IPS-11a (cell line): ENCODE data around the gene KCNQ5.
"Not testable (repeated sequence)": the region's sequence is repeated elsewhere in the genome, so short reads cannot be mapped to it uniquely, and the experiment has no call there.

Experiments
- H3K4me3 ChIP-seq: one replicate; pipeline ENCODE4 v1.5.1; 2013; ENCODE audit warnings: low read depth, low read length, control low read depth

Gene KCNQ5

DNA sequence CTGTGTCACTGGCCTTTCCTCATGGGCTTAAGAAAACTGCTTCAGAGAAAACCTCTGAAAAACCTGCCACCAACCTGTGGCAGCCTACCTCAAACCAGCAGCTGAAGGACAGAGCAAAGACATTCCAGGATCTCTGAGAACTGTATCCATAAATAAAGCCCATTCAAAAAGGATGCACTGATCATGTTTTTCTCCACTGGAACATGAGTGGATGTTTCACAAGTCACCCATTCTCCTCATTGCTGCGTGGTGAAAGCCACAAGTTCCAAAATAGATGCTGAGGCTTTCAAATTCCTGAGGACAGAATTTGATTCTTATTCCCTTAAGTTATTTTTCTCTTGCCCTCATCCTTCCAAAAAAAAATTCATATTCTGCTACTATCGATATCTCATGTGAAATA is 322.8 kb downstream of the KCNQ5 start:
- no peak overlapping the region for H3K4me3 ChIP-seq

DNA sequence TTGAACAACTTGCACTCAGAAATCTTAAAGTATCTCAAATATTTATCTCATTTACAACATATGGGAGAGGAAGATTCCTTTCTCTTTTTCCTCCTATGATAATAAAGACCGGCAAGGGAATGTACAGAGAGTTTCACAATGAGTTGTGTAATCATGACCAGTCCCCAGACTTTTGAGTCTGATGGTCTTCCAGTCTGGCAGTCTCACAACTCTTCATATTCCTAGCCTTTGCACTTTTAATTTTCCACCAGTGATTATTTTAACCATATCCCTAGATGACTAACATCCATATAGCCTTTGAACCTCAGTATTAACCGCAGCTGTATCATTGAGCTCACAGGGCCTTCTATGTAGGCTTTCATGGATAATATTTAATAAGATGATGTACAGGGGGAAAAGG is 324.9 kb downstream of the KCNQ5 start:
- H3K4me3 ChIP-seq: no peak overlapping the region

DNA sequence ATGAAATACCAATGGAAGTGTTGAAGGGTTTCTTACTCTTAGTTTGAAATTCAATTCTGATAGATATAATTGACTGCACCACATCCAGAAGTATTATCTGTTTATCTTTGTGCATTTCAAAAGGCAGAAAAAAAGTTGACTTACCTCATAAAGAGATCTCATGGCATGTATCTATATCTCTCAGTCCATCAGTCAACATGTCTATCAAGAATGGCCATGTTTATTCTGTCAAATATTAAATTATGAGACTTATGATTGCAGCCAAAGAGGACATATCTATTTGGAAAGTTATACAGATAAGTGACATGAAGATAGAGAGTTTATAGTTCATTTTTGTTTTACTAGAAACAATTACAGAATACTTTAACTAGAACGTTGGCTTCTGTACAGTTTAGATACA is 325.7 kb downstream of the KCNQ5 start:
- no peak overlapping the region for H3K4me3 ChIP-seq

DNA sequence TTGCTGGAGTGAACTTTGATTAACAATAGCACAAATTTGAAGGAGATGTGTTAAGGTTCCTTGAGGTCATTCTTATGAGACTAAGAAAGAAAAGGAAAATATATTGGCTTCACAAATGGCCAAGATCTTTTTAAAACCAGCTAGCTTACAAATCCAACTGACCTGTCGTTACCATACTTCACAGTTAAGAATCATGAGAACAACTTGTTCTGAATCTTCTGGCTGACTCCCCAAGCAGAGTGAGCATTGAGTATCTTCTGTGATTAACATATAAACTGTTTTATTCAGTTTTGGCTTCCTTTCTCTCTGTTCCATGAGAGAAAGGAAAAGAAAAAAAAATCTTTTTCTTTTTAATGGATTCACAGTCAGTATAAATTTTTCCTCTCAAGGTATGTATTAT is 326.3 kb downstream of the KCNQ5 start:
- no peak overlapping the region for H3K4me3 ChIP-seq

DNA sequence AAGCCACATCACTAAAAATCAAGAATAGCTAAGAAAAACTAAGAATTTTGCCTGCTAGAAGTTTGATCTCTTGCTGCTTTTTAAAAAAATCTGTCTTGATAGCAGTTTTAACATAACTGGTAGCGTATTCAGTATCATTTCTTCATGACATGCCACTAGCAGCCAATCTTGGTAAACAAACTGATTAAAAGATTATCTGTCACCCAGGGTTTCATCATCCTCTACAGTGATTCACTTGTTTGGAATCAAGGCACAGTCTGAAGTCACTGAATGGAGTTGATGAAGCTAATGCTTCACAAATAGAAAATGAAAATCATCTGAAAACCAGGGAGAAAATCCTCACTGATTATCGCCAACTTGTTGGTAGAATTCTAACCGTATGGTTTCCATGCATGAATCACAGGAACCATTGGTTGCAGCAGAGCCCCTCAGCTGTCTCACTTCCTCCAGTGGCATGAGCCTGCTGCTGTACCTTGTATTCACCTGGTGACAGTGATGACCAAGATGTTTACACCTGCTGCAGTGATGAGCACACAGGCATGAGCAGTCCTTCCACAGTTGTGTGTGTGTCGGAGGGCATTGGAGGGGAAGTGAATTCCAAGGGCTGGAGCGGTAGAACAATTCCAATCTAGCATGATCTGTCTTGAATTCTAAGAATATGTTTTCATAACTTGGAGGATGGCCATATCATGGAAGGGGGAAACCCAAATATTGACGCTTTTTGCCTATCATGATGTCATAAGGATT is 328.4 kb downstream of the KCNQ5 start:
- no peak overlapping the region for H3K4me3 ChIP-seq

DNA sequence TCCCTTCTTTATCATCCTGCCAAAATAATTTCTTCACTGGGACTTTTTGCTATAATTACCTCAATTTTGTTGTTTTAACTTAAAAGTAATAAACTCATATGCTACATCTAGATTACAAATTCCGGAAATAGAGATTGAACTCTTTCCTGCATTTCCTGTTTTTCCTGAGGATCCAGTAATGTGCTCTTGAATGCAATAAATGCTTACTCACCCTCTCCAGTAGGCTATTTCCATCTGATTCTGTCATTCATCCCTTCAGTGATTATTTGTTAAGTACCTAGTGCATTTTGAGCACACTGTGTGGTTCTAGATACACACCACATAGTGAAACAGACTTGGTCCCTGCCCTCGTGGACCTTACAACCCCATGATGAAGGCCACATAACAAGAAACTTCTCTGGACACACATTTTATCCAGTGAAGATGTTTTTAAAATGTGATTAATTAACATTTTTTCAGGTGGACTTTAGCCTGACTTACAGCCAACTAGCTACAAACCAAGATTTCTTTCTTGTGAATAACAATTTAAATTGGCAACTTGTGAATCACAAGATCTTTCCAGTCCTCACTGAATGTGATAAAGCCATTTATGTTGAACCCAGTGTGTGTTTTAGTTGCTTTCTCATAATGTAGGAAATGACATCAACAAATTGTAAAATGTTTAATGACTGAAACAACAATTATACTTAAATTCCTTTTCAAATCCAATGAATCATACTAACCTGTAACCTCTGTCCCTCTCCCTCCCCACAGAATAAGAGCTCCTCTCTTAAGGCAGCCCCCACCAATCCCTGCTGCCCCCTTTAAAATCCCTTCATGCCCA is 331.2 kb downstream of the KCNQ5 start:
- H3K4me3 ChIP-seq: no peak overlapping the region

DNA sequence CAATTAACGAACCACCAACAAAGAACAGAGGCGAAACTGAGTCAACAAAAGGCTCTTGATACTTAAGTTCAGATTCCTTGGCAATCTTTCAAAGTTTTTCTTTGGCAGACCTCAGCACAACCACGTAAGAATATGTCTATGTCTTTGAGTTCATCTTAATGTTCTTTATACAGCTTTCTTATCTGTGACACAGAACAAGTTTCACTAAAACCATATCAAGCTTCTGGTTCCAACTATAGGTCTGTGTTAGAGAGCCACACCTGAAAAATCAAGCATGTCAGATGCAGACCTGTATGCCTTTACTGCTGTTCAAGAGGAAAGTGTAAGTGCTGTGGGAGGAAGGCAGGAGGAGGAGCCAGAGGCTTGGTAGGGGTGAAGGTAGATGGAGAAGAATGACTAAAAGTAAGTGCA is 332.1 kb downstream of the KCNQ5 start:
- no peak overlapping the region for H3K4me3 ChIP-seq

DNA sequence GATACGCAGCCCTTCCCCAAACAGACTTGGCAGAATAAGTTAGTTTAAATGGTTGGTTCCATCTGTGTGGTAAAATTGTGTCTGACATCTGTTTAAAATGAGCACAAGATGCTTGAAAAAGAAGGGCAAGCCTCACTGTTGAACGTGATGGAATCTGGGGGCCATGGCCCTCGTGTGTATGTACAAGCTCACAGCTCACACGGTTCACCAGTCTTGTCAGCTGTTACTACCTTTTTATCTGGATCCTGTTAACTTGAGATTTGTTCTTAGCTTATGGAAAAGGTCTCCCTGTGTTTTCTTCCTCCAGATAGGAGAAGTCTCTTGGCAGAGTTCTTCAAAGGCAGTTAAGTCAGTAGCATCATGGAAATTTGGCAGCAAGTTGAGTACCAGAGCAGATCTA is 332.9 kb downstream of the KCNQ5 start:
- H3K4me3 ChIP-seq: no peak overlapping the region

DNA sequence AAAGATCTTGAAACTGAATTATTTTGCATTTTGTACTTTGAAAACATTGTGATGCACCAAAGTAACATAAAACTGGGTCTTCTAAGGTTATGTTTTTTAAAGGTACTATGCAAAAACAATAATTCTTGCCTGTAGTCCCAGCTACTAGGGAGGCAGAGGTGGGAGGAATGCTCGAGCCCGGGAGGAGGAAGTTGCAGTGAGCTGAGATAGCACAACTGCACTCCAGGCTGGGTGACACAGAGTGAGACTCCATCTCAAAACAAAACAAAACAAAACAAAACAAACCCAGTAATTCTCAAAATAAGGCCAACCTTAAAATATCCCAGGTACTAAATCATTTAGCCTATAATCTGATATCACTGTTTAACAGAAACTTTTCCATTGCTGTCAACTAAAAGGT is 333.8 kb downstream of the KCNQ5 start:
- no peak overlapping the region for H3K4me3 ChIP-seq

DNA sequence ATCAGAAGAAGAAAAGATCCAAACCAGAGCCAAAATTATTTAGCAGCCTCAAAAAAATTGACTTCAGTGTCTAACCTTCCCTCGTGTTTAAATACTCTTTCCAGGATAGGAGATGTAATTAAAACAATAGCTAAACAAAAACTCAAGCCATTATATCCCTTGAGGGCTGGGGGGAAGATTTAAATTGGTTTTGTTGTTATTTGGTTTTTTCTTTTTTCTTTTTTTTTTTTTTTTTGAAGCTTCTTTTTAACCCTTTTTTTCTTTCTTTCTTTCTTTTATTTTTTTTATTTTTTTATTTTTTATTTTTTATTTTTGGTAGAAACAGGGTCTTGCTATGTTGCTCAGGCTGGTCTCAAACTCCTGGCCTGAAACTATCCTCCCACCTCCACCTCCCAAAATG is 334.4 kb downstream of the KCNQ5 start:
- no peak overlapping the region for H3K4me3 ChIP-seq

DNA sequence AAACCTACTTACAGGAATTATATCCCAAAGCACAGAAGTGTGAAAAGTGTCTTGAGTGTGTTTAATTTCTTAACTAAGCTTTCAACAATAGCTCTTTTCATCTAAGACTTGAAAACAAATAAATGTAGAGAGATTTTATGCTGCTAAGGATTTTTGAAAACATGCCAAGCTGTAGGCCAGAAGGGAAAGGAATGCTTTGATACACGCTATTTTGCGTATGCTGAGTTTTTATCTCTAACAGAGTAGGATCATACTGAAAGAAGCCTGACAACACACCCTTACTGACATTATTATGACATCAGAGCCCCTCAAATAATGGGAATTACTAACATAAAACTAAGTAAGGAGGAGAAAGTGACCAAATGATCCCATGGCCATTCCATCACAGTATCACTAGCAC is 338.0 kb downstream of the KCNQ5 start:
- no peak overlapping the region for H3K4me3 ChIP-seq

DNA sequence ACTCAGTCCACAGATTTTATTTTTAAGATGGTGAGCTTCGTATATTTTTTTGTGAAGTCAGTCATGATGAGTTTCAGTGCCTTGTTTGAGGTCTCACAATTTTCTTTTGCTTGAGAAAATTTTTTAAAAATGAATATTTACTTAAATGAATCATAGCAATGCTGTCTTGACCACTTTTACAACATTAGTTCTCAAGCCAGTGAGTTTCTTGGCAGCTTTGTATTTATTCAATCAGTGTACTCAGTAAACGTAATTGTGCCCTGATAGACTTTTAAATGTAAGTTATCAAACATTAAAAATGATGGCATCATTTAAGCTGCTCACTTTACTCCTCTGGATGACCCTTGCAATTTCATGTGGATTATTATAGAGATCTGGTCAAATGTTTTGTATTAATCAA is 342.1 kb downstream of the KCNQ5 start:
- H3K4me3 ChIP-seq: no peak overlapping the region

DNA sequence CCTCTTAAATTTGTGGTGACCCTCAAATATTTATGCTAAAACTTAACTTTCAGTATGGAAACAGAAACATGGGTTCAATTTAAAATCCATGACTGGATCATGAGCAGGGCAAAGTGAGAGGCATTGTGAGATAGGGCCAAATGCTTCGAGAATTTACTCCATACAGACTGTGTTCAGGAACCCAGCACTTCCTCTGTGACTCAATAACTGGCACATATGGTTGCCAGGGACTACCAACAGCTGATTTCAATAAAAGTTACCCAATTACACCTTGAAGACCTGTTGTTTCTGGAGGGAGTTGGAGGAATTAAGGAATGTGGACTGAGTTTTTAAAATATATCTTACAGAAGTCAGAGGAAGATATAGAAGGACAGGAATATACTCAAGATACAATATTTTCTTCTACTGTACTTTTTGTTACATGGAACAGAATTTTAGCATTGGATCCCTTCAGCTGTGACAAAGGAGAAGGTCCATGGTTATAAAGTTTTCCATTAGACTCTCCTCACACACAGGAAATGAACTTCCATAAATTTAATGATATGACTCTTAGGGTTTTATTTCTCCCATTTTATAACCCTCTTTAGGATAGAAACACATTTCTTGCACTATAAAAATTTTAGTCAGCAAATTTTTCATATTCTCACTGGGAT is 344.9 kb downstream of the KCNQ5 start:
- no peak overlapping the region for H3K4me3 ChIP-seq

DNA sequence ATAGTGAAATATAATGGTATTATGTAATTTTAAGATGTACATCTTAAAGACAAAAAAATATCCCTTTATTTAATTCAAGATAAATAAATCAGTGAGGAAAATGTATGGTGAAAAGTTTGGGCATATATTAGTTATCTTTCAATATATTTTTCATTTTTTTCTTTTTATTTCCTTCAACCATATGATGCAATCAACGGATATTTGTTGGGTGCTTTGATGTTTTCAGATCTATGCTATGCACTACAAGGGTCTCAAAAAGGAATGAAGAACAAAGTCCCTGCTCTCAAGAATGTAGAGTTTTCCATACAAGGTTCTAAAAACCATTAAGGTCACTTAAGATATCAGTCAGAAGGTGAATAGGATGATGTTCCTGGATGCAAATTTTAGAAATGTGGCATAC is 345.5 kb downstream of the KCNQ5 start:
- no peak overlapping the region for H3K4me3 ChIP-seq

DNA sequence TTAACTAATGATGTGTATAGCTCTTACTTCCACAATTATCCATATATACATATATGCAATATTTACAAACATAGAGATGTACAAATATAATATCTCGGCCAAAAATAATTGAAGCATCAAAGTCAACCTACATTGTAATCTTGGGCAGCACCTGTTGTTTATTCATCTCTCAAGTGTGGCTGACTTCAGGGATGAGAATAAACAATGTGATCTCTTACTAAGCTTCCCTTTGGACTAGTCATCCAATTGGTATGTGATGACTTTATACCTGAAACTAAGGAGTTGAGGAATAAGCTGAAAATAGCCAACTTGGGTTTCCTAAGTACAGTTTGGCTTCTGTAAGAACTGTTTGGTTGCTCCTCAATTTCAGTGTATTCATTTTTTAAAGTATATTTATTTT is 346.8 kb downstream of the KCNQ5 start:
- H3K4me3 ChIP-seq: no peak overlapping the region

DNA sequence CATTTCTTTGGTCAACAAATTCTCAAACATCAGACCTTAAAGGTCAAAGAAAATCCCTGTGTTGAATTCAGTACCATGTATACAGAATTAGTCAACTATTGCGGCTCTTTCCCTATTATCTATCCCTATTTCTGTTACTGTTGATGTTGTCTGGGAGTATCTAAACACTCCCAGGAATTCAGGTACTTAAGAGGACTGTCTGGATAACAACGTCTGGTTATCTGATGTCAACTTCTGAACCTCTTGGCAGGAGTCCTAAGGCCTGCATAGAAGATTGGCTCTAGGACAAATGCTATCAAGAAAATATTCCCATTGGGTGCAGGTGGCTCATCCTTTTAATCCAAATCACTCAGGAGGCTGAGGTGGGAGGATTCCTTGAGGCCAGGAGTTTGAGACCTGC is 347.8 kb downstream of the KCNQ5 start:
- H3K4me3 ChIP-seq: no peak overlapping the region

DNA sequence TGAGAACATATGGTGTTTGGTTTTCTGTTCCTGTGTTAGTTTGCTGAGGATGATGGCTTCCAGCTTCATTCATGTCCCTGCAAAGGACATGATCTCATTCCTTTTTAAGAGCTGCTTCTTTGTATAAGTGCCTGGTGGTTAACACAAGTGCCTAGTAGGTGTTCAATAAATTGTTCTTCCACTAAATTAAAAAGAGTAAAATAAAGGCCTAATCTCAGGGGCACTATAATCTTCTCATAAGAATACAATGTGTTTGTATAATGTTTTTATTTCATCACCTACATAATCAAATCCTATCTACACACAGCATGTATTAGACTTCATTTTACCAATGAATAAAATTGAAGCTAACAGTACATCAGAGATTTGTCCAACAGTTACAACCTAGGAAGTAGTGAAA is 350.7 kb downstream of the KCNQ5 start:
- H3K4me3 ChIP-seq: no peak overlapping the region

DNA sequence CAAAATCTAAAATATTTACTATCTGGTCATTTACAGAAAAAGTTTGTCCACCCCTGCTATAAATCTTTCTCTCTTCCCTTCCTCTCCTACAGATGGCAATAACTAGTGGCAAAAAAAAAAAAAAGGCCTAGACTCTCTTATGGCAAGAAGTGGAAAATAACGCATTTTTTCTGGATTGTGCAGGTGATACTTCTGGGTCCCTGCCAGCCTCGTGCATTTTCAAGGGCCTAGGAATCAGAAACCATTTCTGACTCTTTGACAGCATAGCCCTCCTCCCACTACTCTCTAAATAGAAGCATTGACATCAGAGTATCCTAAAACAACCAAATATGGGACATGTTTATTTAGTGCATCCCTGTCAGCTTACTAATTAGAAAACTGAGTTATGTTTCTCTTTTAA is 352.4 kb downstream of the KCNQ5 start:
- H3K4me3 ChIP-seq: no peak overlapping the region

DNA sequence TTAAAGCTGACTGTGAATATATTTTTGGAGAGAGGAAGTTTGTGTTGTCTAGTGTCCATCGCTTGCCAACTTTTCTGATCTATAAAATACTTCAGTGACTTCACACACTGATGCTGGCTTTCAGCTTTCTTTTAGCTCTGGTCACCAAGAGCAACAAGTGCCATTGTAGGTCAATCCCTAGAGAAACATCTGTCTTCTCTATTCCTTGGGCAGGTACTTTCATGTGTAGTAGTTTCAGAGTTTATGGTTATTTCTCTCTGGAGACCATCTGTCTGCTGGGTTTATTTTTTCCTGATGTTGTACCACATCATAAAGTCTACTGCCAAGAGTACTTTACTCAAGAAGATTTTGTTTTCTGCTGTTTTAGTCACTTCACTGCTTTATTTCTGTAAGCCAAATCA is 353.5 kb downstream of the KCNQ5 start:
- no peak overlapping the region for H3K4me3 ChIP-seq

DNA sequence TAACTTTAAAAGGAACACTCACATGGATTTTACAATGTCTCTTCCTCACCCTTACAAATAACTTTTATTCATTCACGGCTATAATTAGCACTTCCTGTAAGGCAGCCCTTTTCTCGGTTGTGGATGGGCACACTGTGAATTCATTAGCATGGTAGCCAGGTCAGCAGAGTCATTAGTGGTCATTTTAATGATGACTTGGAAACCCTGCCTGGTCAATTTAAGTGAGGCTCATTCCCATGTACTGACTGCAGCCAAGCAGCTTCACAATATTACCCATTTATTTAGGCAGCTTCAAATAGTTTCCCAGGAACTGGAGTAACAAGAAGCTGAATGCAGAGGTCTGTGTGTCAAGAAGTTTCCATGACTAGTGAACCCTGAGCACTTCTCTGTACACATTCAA is 354.6 kb downstream of the KCNQ5 start:
- H3K4me3 ChIP-seq: no peak overlapping the region

DNA sequence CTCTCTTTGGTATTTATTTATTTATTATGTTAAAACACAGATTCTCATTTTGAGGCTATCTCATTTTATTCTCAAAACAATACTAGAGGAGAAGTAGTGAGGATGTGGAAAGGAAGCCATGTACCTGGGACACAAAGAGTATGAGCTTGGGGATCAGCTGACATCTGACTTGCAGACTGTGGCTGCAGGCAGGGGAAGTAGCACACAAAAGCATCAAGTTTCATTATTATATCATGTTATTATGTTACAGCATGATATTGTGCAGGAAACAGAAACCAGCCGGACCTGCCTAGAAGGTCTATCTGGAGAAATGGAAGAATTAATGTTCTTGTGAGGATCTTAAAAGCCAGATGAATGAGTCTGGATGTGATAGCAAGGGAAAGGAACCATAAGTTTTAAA is 355.2 kb downstream of the KCNQ5 start:
- no peak overlapping the region for H3K4me3 ChIP-seq

DNA sequence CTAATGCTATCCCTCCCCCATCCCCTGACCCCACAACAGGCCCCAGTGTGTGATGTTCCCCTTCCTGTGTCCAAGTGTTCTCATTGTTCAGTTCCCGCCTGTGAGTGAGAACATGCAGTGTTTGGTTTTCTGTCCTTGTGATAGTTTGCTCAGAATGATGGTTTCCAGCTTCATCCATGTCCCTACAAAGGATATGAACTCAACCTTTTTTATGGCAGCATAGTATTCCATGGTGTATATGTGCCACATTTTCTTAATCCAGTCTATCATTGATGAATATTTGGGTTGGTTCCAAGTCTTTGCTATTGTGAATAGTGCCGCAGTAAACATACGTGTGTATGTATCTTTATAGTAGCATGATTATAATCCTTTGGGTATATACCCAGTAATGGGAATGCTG is 356.9 kb downstream of the KCNQ5 start:
- H3K4me3 ChIP-seq: not testable (repeated sequence)
